ENCODE results near the gene ZBED6.

ZBED6 gene

GRCh38 chr1:203763505-203763904, 31.9 kb upstream of the ZBED6 start:
- no peak for DNase-seq (ENCODE audit: low spot score)
- Histone ChIP-seq H3K27ac (no peak overlapping the region), H3K4me3 (no peak overlapping the region)
- TF ChIP-seq CTCF (IDR thresholded peaks at IDR 0.05): no peak

GRCh38 chr1:203764105-203765028, 31.1 kb upstream of the ZBED6 start:
- no peak overlapping the region for H3K27ac ChIP-seq
- no peak for TF ChIP-seq CTCF (IDR thresholded peaks at IDR 0.05)
- no peak for DNase-seq (ENCODE audit: low spot score)
- H3K4me3 ChIP-seq: no peak overlapping the region

GRCh38 chr1:203765029-203765837, 30.2 kb upstream of the ZBED6 start, which contains the start of gene LAX1:
Gene LAX1, plus strand, starts transcription at chr1:203765183. Its CDS starts 383 bp downstream, at chr1:203765566.
- no peak within 1 kb of the TSS for H3K4me3 ChIP-seq
- TF ChIP-seq CTCF (IDR thresholded peaks at IDR 0.05): no peak
- no peak within 1 kb of the TSS for H3K27ac ChIP-seq
- no peak for DNase-seq (ENCODE audit: low spot score)

GRCh38 chr1:203768256-203768655, 27.2 kb upstream of the ZBED6 start:
- TF ChIP-seq CTCF (IDR thresholded peaks at IDR 0.05): no peak
- no peak for DNase-seq (ENCODE audit: low spot score)
- H3K27ac ChIP-seq: no peak overlapping the region
- no peak overlapping the region for H3K4me3 ChIP-seq

- Histone ChIP-seq H3K27ac (peak overlapping the region in 1 of 2 donors; percentile 59), H3K4me3 (peak overlapping the region; percentile 40)
- DNase-seq (ENCODE audit: low spot score): peak; percentile 90
- TF ChIP-seq CTCF (IDR thresholded peaks at IDR 0.05): no peak
Observed at GRCh38 chr1:203769505-203770343, 25.7 kb upstream of the ZBED6 start.

DNA sequence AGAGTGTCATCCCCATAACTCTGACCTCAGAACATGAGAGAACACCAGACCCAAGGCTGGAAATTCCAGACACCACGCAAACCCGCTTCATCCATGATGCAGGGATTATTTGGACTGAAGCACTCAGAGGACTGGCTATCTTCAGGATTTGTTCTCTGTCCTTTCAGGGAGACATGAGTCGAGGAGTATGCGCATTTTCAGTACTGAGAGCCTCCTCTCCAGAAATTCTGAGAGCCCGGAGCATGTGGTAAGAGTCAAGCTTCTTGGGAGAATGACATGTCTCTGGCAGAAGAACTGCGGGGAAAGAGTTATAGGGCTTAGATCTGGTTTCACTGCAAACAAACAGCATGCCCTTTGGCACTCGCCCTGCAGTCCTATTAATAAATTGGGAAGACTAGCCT, 23.5 kb upstream of the ZBED6 start:
- DNase-seq (ENCODE audit: low spot score): no peak
- no peak for TF ChIP-seq CTCF (IDR thresholded peaks at IDR 0.05)
- Histone ChIP-seq H3K27ac (peak overlapping the region; percentile 21 to 23), H3K4me3 (no peak overlapping the region)

Measured in coronary artery (tissue), 2 donors.